Calu3 (cell line): ENCODE data around the gene FEN1. TPM values are rescaled to one million over a fixed set of nuclear protein-coding genes. Genes with fewer than 3 reads are reported as not detected.

ENCODE experiments used
- BruUV-seq: library from RNA; stranded (reverse); fragments of 400-500 nt; replicated peaks from 2 replicates; lab custom pipeline; 2021; lab: Mats Ljungman, UMichigan
- CTCF ChIA-PET: fragments of 300-600 bp; sonication (Branson Sonifier 250); formaldehyde crosslinking; loops from one replicate; lab custom pipeline; 2022; ENCODE audit warnings: antibody characterized with exemption; lab: Charles Lee
- DNase-seq: peaks from one replicate; pipeline ENCODE4 v3.0.0; 2022
- H3K27ac Mint-ChIP-seq: one replicate; pipeline ENCODE4 v1.8.0; 2022; ENCODE audit warnings: mixed read lengths; ENCODE audit not compliant: unreplicated experiment
- H3K27me3 Mint-ChIP-seq: one replicate; pipeline ENCODE4 v1.8.0; 2022; ENCODE audit warnings: mixed read lengths; ENCODE audit not compliant: unreplicated experiment
- H3K36me3 Mint-ChIP-seq: one replicate; pipeline ENCODE4 v1.8.0; 2022; ENCODE audit warnings: mild to moderate bottlenecking, moderate library complexity, mixed read lengths; ENCODE audit not compliant: insufficient read depth, unreplicated experiment
- H3K4me1 Mint-ChIP-seq: one replicate; pipeline ENCODE4 v1.8.0; 2022; ENCODE audit warnings: mild to moderate bottlenecking, low read depth, mixed read lengths; ENCODE audit not compliant: unreplicated experiment
- H3K4me3 Mint-ChIP-seq: one replicate; pipeline ENCODE4 v1.8.0; 2022; ENCODE audit warnings: mild to moderate bottlenecking, low read depth, moderate library complexity, mixed read lengths; ENCODE audit not compliant: unreplicated experiment
- H3K9me3 Mint-ChIP-seq: one replicate; pipeline ENCODE4 v1.8.0; 2022; ENCODE audit warnings: low read depth, mixed read lengths; ENCODE audit not compliant: unreplicated experiment
- intact Hi-C: fragments of 100-400 bp; cut with micrococcal nuclease; formaldehyde crosslinking; loops from one replicate; pipeline ENCODE4 v1.10.0; 2022; ENCODE audit not compliant: unreplicated experiment
- total RNA-seq: library from RNA; stranded (reverse); gene quantifications from 2 replicates; pipeline ENCODE4 v1.2.3, GENCODE V29; 2022
- TF ChIP-seq, protein P1 (sequence below): fragments of 200-600 bp; IDR thresholded peaks from one replicate; pipeline ENCODE4 v1.8.0; 2022; ENCODE audit warnings: antibody characterized with exemption; ENCODE audit not compliant: unreplicated experiment

FEN1 gene
- total RNA-seq, 1 experiment from 2014 or later: 72.4 TPM

DNA sequence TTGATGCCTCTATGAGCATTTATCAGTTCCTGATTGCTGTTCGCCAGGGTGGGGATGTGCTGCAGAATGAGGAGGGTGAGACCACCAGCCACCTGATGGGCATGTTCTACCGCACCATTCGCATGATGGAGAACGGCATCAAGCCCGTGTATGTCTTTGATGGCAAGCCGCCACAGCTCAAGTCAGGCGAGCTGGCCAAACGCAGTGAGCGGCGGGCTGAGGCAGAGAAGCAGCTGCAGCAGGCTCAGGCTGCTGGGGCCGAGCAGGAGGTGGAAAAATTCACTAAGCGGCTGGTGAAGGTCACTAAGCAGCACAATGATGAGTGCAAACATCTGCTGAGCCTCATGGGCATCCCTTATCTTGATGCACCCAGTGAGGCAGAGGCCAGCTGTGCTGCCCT, 2.7 kb downstream of the FEN1 start:
- no peaks in the 10 kb centered on the region for H3K9me3 Mint-ChIP-seq
- TF ChIP-seq, protein P1, sequence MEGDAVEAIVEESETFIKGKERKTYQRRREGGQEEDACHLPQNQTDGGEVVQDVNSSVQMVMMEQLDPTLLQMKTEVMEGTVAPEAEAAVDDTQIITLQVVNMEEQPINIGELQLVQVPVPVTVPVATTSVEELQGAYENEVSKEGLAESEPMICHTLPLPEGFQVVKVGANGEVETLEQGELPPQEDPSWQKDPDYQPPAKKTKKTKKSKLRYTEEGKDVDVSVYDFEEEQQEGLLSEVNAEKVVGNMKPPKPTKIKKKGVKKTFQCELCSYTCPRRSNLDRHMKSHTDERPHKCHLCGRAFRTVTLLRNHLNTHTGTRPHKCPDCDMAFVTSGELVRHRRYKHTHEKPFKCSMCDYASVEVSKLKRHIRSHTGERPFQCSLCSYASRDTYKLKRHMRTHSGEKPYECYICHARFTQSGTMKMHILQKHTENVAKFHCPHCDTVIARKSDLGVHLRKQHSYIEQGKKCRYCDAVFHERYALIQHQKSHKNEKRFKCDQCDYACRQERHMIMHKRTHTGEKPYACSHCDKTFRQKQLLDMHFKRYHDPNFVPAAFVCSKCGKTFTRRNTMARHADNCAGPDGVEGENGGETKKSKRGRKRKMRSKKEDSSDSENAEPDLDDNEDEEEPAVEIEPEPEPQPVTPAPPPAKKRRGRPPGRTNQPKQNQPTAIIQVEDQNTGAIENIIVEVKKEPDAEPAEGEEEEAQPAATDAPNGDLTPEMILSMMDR: no peak
- peaks cover 26% of the 10 kb centered on the region for H3K4me1 Mint-ChIP-seq
- H3K27me3 Mint-ChIP-seq: no peaks in the 10 kb centered on the region
- no TSS peak for BruUV-seq
- peaks cover 78% of the 10 kb centered on the region for H3K36me3 Mint-ChIP-seq
- no peak overlapping the region for H3K27ac Mint-ChIP-seq
- H3K4me3 Mint-ChIP-seq: no peak overlapping the region
- intact Hi-C loops: loop anchor here (10.0 kb wide), 2 partner anchors 99 to 149 kb away; partner anchors contain the start of gene FADS3
- CTCF ChIA-PET: no interaction called here
- no peak for DNase-seq

DNA sequence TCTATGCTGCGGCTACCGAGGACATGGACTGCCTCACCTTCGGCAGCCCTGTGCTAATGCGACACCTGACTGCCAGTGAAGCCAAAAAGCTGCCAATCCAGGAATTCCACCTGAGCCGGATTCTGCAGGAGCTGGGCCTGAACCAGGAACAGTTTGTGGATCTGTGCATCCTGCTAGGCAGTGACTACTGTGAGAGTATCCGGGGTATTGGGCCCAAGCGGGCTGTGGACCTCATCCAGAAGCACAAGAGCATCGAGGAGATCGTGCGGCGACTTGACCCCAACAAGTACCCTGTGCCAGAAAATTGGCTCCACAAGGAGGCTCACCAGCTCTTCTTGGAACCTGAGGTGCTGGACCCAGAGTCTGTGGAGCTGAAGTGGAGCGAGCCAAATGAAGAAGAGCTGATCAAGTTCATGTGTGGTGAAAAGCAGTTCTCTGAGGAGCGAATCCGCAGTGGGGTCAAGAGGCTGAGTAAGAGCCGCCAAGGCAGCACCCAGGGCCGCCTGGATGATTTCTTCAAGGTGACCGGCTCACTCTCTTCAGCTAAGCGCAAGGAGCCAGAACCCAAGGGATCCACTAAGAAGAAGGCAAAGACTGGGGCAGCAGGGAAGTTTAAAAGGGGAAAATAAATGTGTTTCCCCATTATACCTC, 3.3 kb downstream of the FEN1 start:
- no peak overlapping the region for H3K27ac Mint-ChIP-seq
- intact Hi-C loops: loop anchor here (10.0 kb wide), 2 partner anchors 99 to 149 kb away; partner anchors contain the start of gene FADS3
- no peaks in the 10 kb centered on the region for H3K27me3 Mint-ChIP-seq
- peaks cover 81% of the 10 kb centered on the region for H3K36me3 Mint-ChIP-seq
- TF ChIP-seq, protein P1: no peak
- peaks cover 25% of the 10 kb centered on the region for H3K4me1 Mint-ChIP-seq
- no peak for DNase-seq
- H3K9me3 Mint-ChIP-seq: no peaks in the 10 kb centered on the region
- CTCF ChIA-PET: interaction anchor here (1.0 to 3.9 kb wide), 5 partner anchors 108 to 286 kb away, joined by 4 to 32 read pairs (median 6); no protein-coding TSS in a partner anchor
- no peak overlapping the region for H3K4me3 Mint-ChIP-seq
- BruUV-seq: no TSS peak

DNA sequence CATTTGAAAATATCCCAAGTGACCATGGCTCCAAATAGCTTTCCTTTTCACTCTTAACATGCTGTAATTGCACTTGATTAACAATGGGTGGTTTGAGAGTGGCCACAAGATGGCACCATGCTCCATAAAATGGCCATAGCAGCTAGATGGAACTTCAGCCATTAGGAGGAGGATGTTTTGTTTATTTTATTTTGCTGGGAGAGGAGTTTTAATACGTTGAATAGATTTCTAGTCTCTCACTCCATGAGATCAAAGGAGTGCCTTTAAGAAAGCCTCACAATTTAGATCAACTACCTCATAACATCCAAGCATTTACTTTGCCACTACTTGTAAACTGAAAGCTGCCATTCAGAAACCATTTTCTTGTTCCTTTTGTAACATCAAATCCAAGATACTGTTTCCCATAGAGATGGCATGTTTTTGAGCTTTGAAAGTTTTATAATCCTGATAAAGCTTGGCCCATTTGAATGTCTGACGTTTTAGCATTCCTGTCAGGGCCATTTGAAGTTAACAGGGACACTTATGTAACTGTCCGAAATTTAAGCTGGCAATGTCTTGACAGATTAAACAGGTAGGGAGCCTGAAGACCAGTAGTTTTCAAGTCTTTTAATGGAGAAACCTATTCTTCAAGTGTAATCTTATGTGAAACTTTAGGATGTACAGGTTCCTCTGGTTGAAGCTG, 4.7 kb downstream of the FEN1 start:
- Mint-ChIP-seq H3K27me3 (no peaks in the 10 kb centered on the region), H3K36me3 (peaks cover 67% of the 10 kb centered on the region), H3K4me3 (no peak overlapping the region), H3K4me1 (peaks cover 25% of the 10 kb centered on the region), H3K27ac (no peak overlapping the region), H3K9me3 (no peaks in the 10 kb centered on the region)
- DNase-seq: peak; percentile 73
- intact Hi-C loops: loop anchor here (1.0 to 10.0 kb wide), 3 partner anchors 97 to 311 kb away; partner anchors contain the start of gene FADS3
- TF ChIP-seq, protein P1: peak; percentile 79
- no TSS peak for BruUV-seq
- CTCF ChIA-PET: interaction anchor here (0.6 to 3.9 kb wide), 15 partner anchors 9 to 315 kb away, joined by 3 to 32 read pairs (median 4); partner anchors contain the start of gene FADS1

DNA sequence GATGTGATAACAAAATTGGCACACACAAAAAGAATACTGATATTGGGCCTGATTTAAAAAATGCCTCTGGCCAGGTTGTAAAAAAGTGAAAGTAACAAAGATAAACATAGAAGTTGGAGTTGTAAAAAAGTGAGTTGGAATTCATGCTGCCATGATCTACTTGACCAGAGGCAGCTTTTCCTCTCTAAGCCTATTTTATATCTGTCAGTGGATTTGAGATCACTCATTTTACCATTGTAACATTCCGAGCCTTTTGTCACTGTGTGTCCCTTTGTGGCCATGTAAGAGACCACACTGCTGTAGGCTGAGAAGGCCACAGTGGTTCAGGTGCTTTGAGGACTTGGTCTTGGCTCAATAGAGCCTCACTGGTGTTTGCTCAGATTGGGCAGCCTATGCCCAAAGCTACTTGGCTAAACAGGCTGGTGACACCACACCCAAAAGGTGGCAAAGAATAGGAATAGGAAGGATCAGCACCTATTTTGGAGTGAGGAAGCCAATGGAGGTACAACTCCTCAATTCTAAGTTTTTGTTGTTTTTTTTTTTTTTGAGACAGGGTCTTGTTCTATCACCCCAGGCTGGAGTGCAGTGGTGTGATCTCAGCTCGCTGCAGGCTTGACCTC, 7.1 kb downstream of the FEN1 start:
- TF ChIP-seq, protein P1: no peak
- intact Hi-C loops: loop anchor here (10.0 kb wide), 2 partner anchors 95 to 145 kb away; partner anchors contain the start of gene FADS3
- Mint-ChIP-seq H3K36me3 (peaks cover 50% of the 10 kb centered on the region), H3K27ac (no peak overlapping the region), H3K4me1 (peaks cover 11% of the 10 kb centered on the region), H3K27me3 (no peaks in the 10 kb centered on the region), H3K4me3 (no peak overlapping the region), H3K9me3 (no peaks in the 10 kb centered on the region)
- CTCF ChIA-PET: interaction anchor here (0.7 to 3.9 kb wide), 2 partner anchors 119 to 282 kb away, joined by 3 to 32 read pairs; no protein-coding TSS in a partner anchor
- BruUV-seq: no TSS peak
- no peak for DNase-seq
